GM19452 (cell line): ENCODE results near the gene PPP6R1.
"Not testable (repeated sequence)": the region's sequence is repeated elsewhere in the genome, so short reads cannot be mapped to it uniquely, and the experiment has no call there.

Experiments
- ATAC-seq: cut with Tn5 transposase; IDR thresholded peaks from one replicate; pipeline ENCODE4 v1.9.1; 2021; ENCODE audit not compliant: unreplicated experiment

Gene PPP6R1

DNA sequence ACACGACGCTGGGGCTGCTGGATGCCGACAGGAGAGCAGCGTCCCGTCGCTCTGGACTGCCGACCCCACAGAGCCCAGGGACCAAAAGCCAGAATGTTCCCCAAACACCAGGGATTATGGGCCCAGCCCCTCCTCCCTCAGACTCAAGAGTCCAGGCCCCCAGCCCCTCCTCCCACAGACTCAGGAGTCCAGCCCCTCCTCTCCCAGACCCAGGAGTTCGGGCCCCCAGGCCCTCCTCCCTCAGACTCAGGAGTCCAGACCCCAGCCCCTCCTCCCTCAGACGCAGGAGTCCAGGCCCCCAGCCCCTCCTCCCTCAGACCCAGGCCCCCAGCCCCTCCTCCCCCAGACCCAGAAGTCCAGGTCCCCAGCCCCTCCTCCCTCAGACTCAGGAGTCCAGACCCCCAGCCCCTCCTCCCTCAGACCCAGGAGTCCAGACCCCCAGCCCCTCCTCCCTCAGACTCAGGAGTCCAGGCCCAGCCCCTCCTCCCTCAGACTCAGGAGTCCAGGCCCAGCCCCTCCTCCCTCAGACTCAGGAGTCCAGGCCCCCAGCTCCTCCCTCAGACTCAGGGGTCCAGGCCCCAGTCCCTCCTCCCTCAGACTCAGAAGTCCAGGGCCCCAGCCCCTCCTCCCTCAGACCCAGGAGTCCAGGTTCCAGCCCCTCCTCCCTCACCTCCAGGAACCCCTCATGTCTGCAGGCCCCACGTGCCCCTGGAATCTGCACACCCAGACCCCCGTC is 34.0 kb downstream of the PPP6R1 start:
- not testable (repeated sequence) for ATAC-seq

DNA sequence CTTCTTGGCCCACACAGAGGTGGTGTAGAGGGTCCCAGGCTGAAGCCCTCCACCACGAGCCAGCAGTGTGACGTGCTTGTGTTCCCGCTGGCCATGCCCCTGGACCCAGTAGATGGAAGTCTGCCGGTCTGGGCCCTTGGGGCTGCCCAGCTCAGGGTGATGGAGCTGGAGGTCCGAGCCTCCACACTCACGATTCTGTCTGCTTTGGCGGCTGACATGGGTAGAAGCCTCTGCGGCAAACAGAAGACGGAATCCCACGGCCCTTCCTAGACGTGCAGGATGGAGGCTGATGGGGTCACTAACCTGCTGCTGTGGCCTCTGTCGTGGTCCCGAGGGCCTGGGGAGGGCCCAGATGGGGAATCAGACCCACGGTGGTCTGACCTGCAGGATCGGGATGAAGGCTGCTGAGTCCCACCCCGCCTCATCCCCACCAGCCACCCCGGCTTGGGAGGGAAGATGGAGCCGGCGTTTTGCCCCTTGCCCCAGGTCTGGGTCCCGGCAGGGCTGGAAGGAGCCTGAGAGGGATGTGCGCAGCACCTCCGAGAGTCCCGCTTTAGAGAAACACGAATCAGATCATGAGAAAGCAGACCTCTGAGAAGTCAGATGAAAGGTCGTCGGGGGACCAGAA is 34.7 kb downstream of the PPP6R1 start:
- no peak for ATAC-seq

DNA sequence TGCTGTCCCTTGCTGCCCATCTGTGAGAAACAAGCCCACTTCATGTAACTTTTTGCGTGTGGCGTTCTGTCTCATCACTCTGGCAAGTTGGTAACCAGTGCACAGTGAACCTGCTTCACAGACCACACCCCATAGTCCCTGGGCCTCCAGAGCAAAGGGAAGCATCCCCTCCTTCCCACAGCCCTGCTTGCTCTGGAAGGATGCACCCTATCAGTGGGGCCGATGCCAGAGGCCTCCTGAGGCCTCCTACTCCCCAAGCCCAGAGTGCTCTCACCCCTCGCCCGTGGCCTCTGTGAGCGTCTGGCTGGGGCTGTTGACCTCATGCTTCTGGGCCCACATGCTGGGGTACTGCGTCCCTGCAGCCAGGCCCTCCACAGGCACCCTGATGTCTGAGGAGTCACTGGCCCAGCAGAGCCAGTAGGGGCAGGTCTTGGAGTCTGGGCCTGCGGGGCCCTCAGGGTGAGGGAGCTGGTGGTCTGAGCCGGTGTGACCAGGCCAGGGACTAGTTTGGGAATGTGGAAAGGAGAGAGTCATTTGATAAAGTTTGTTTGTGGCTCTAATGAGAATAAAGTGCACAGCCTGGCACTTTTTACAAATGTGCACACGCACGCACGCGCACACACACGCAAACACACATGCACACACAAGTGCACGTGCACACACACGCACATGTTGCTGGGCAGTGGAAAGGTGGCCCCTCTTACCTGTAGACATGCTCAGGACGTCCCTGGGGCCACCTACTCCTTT is 35.4 kb downstream of the PPP6R1 start:
- ATAC-seq = no peak

DNA sequence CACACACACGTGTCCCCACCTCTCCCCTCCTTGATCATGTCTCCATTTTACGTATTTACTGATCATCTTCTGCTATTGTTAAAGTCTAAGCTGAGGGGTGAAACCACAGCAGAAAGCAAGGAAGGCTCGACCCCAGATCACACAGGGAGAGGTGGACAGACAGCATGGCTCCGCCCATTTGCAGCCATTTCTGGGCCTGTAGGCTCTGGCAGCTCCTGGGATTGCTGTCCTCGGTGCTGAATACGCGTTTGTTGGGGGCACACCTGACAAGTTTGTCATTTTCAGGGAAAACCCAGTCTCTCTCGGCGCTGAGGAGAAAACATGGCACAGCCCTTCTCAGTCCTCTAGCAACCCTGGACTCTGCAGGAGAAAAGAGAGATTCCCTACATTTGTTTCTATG is 38.3 kb downstream of the PPP6R1 start:
- no peak for ATAC-seq

DNA sequence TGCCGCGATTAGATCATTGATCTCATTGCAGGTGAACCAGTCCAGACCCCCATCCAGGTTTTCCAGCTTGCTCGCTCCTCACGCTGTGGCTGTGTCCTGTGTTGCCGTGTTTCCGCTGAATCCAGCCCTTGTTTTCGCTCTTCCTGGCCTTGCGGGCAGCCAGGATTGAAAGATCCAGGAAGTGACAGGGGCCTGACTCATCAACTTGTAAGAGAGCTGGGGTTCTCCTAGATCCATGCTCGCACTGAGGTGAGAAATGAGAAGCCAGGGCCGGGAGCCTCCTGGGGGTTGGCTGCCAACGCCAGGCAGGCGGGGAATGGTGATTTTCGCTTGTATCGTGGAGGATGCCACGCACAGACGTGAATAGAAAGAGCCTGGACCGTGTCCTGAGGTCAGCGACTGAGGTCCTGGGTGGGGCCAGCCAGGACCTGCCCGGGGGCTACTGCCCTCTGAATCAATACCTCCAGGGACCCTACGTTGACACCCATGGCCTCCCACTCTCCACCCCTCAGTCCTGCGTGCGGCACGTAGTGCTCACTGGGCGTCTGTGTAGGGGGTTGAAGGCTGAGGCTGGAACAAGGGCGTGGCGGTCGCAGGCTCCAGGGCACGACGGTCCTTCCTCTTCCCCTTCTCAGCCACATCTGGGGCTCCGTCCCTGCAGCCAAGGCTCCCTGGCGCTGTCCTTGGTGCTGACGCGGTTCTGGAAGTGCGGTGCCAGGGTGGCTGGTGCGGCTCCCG is 42.2 kb downstream of the PPP6R1 start:
- ATAC-seq = no peak

DNA sequence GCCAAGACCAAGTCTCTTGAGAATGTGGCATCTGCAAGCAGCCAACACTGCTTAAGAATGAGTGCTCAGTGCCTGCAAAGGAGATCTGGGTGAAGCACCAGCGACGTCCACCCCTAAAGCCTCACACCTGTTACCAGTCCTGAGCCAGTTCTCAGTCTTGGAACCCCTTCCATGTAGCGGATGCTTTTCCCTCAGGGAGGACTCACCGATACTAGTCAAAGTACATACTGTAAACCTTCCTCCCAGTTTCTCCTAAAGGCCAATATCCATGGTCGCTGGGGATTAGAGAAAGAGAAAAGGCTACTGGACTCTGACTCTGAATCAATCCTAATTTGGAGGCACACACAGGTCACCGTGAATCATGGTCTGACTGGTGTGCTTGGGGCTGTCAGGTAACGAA is 45.3 kb downstream of the PPP6R1 start:
- no peak for ATAC-seq

DNA sequence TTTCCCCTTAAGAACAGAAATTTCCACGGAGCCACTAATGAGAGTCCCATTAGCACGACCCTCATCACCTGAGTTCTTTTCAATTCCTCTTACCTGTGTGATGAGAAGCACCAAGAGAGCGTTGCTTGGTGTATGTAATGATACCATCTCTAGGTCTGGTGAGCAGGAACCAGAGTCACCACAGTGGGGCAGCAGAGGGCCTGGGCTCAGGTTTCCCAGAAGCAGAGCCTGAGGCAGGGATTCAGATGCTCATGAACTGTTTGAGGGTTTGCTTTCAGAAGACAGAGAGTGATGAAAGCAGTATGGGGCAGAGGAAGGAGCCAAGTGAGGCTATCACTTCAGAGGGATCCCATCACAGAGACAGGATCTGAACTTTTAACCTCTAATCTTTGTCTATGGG is 46.4 kb downstream of the PPP6R1 start:
- no peak for ATAC-seq

DNA sequence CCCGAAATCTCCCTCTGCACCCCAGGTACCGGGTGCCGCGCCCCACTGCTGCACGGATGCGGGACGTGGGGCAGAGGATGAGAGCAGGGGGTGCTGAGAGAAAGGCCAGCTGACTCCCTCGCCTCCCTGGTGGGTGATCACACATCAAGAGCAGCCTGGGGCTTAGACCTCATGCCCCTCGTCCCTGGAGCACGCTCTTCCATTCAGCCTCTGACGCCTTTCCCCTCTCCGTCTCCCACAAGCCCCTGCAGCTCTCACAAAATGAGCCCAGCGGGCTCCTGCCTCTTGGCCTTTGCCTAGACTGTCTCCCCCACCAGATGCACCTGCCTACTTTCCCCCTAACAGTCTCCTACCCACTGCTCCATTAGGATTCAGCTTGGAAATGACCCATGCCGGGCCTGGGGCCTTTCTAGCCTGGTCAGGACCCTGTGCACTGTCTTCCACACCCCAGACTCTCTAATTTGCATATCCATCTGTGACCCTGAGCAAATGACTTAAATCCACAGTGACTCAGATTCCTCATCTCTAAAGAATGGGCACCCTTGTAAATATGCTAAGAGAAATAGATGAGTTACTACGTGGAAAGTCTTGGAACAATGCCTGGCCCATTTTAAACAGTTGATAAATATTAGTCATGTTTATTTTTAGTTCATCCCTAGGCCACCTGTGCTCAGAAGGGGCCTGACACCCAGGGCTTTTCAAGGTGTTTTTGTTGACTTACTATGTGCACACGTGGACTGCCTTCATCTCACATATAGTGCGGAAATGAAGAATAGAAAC is 48.9 kb downstream of the PPP6R1 start:
- ATAC-seq = no peak

DNA sequence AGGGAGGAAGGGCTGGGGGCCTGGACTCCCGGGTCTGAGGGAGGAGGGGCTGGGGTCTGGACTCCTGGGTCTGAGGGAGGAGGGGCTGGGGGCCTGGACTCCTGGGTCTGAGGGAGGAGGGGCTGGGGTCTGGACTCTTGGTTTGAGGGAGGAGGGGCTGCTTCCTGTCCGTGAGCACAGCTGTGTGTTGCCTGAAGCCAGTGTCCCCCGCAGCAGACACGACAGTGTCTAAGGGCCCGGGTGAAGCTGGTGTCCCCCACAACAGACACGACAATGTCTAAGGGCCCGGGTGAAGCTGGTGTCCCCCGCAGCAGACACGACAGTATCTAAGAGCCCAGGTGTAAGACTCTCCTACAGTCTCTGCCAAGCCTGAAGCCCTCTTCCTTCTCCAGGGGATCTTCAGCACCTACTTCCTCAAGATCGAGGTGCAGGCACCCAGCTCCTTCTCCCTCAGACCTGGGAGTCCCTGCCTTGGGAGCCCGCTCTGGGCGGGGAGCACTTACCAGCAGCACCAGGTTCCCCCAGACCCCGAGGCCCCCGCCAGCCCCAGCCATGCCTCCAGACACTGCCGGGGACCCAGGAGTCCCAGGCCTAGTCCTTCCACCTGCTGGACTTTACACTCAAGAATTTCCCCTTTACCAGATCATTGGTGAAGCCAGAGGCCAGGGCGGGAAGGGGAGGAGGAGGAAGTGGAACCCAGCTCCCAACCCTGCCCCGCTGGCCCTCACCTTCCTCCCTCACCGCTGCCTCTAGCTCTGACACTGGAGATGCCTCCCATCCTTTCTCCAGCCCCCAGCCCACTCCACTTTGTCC is 49.7 kb downstream of the PPP6R1 start, which contains the start of gene PTPRH:
PTPRH (minus strand) TSS at position 622 of the 813 bp plus-strand sequence; CDS start at position 554, 68 bp downstream.
- ATAC-seq = no peak

DNA sequence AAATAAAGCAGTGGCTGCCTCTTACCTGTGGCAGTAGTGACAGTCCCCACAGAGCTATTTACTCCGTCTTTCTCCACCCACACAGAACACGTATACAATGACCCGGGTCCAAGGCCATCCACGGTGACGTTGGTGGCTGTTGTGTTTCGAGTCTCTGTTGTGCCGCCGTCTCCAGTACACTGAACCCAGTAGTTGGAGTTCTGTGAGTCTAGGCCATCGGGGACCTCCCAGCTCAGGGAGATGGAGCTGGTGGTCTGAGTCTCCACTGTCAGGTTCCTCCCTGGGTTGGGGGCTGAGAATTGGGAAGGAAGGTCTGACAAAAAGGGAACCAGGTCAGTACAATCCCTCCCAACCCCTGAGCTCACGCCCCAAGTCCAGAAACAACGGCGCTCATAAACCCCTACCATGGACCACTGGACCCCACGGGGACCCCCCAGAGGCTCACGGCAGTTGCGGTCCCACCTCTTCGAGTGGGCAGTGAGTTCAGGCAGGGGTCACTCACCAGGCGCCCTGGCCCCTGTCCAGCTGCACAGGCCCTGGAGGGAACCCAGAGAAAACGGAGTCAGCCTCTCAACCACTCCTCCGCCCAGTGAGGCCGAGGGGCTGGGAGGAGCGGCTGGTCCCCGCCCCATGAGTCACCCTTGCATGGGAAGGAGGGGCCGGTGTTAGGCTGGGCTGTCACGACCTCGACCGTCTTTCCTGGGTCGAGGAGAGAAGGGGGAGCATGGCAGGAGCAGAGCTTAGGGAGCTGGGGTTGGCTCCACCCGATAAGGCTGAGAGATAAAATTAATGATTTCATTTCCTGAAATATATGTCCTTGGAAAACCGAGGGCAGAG is 51.9 kb downstream of the PPP6R1 start:
- ATAC-seq = no peak

DNA sequence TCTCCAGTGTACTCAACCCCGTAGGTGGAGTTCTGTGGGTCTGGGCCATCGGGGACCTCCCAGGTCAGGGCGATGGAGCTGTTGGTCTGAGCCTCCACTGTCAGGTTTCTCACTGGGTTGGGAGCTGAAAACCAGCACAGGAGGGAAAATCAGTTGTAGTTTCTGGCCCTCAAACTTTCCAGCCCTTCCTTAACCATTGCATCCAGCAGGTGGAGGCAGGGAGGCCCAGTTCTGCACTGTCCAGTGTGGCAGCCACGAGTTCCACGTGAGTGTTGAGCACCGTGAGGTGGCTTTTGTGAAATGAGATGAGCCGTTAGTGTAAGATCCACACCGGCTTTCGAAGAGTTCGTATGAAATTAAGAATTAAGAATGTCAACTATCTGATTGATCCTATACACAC is 56.6 kb downstream of the PPP6R1 start:
- not testable (repeated sequence) for ATAC-seq

DNA sequence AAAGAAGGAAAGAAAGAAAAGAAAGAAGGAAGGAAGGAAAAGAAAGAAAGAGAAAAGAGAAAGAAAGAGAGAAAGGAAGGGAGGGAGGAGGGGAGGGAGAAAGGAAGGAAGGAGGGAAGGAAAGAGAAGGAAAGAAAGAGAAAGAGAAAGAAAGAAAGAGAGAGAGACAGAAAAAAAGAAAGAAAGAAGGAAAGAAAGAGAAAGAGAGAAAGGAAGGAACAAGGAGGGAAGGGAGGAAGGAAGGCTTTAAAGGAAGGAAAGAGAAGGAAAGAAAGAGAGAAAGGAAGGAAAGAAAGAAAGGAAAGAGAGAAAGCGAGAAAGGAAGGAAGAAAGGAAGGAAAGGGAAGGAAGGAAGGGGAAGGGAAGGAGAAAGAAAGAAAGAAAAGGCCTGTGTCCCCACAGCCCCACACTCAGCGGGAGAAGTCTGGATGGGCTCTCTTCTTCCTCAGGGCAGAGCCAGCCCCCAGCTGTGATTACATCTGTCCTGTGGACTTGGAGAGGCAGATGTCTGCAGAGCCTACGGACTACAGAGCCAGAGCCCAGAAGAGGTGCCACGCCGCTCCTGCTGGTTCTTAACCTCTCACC is 59.1 kb downstream of the PPP6R1 start:
- ATAC-seq = no peak

DNA sequence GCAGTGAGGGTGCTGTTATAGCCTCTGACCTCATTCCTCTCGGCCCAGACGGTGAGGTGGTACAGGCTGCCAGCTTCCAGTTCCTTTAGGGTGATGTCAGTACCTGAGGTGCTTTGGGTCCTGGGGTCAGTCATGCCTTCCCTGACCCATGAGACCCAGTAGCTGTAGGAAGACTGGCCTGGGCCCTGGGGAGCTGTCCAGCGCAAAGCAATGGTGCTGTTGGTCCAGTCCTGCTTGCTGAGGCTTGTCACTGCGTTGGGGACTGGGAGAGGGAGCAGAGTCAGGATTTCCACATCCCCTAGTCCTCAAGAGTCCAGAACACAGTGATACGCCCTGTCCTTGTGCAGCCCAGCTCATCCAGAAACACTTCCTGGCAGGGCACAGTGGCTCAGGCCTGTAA is 60.2 kb downstream of the PPP6R1 start:
- no peak for ATAC-seq

DNA sequence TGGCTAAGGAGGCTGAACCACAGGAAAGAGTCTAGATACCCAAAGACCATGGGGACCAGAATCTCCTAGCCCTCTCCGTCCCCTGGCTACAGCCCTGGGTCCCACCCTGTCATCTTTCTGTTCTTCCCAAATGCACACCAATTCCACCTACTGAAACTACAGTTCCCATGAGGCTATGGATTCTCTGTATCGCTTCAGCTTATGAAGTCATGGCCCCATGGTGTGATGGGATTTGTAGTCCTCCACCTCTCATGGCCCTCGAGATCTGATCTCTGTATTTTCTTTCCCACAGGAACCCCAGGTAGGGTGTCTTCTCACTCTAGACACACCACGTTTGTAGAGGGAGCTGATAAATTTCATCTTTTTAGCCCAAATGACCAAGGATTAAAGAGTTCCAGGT is 61.3 kb downstream of the PPP6R1 start:
- no peak for ATAC-seq

DNA sequence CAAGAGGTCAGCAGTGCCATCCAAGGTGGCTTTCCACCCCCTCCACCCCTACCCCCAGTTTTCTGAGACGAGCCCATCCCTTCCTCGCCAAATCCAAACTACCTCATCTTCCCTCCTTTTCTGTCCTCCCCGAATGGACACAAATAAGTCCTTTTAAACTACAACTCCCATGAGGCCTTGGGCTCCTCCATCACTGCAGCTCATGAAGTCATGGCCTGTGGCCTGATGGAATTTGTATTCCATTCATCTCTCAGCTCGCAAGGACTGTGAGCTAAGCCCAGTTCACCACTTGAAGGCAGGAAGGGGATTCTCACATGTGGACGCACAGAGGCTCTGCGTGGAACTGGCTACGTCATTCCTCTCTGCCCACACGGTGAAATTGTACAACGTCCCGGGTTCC is 62.0 kb downstream of the PPP6R1 start:
- no peak for ATAC-seq

DNA sequence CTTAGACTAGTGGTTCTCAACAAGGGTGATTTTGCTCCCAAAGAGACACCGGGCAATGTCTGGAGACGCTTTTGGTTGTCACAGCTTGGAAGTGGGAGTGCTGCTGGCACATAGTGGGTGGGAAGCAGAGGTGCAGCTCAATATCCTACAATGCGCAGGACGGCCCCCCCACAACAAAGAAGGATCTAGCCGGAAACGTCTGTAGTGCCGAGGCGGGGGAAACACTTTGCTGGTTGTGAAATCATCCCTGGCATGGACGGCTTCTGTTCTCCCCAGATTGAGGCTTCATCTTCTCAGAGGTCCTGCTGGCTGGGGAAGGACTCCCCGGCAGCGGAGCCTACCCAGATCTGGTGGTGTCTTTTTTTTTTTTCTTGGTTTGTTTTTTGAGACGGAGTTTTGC is 65.3 kb downstream of the PPP6R1 start:
- ATAC-seq = no peak

DNA sequence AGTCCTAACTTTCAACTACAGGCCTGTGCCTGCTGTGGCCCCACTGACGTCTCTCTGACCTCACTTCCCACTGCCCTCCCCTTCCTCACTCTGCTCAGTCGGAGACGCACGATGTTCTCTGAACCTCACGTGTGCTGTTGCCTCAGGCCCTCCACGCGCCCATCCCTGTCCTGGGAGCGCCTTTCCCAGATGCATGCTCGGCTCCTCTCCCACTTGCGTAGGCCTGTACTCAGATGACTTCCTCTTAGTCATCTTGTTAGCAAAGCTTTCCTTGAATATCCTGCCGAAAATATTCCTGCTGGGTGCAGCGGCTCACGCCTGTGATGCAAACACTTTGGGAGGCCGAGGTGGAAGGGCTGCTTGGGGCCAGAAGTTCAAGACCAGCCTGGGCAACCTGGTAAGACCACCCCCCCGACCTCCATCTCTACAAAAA is 69.4 kb downstream of the PPP6R1 start:
- no peak for ATAC-seq

DNA sequence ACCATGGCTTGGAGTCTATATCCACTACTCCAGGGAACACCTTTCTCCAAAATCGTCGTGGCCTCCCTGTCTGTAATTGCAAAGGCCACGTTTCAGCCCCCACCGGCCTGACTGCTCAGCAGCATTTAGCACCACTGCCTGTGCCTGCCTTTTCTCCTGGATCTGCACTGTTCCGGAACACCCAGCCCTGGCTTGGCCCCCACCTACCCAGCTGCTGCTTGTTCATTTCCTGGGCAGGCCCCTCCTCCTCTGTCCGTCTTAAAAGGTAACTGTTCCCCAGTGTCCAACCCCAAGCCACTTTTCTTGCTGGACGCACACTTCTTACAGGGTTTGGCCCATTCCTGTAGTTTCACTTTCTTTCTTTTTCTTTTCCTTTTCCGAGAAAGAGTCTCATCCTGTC is 70.2 kb downstream of the PPP6R1 start:
- ATAC-seq = no peak
